Fibroblast of the aortic adventitia (primary cell): ENCODE measurements around the gene NFE2L1. TPM values are rescaled to one million over a fixed set of nuclear protein-coding genes. Genes with fewer than 3 reads are reported as not detected.

ENCODE experiments used
- DNase-seq: peaks from one replicate; pipeline ENCODE4 v3.0.0-alpha.2; 2010; ENCODE audit warnings: low read depth
- H3K4me3 ChIP-seq: 2 replicates; pipeline ENCODE4 v1.5.1; 2011; ENCODE audit warnings: low read depth, mild to moderate bottlenecking, control low read depth, low read length, moderate library complexity
- total RNA-seq: library from RNA; depleted of rRNA; stranded (reverse); fragments of >200 nt; gene quantifications from 2 replicates; pipeline ENCODE4 v1.2.3, GENCODE V29; 2012; ENCODE audit warnings: low replicate concordance
- TF ChIP-seq, protein P1 (sequence below): IDR thresholded peaks from 2 replicates; pipeline ENCODE4 v1.5.1; 2011; ENCODE audit warnings: mild to moderate bottlenecking, low read length, control low read depth, inconsistent platforms; ENCODE audit not compliant: insufficient read depth

NFE2L1 gene
- total RNA-seq, 1 donor = 103 TPM

GRCh38 chr17:48102043-48102750 lies 54.0 kb downstream of the NFE2L1 start:
- H3K4me3 ChIP-seq = peak overlapping the region; percentile 87
- DNase-seq = no peak
- TF ChIP-seq, protein P1, sequence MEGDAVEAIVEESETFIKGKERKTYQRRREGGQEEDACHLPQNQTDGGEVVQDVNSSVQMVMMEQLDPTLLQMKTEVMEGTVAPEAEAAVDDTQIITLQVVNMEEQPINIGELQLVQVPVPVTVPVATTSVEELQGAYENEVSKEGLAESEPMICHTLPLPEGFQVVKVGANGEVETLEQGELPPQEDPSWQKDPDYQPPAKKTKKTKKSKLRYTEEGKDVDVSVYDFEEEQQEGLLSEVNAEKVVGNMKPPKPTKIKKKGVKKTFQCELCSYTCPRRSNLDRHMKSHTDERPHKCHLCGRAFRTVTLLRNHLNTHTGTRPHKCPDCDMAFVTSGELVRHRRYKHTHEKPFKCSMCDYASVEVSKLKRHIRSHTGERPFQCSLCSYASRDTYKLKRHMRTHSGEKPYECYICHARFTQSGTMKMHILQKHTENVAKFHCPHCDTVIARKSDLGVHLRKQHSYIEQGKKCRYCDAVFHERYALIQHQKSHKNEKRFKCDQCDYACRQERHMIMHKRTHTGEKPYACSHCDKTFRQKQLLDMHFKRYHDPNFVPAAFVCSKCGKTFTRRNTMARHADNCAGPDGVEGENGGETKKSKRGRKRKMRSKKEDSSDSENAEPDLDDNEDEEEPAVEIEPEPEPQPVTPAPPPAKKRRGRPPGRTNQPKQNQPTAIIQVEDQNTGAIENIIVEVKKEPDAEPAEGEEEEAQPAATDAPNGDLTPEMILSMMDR = no peak

- no peak overlapping the region for H3K4me3 ChIP-seq
- TF ChIP-seq, protein P1 = no peak
- DNase-seq = no peak
These were observed 54.9 kb downstream of the NFE2L1 start for GRCh38 chr17:48102798-48103715.

- TF ChIP-seq, protein P1 = no peak
- no peak overlapping the region for H3K4me3 ChIP-seq
- no peak for DNase-seq
These were observed 56.3 kb downstream of the NFE2L1 start for GRCh38 chr17:48104440-48104839.

DNA sequence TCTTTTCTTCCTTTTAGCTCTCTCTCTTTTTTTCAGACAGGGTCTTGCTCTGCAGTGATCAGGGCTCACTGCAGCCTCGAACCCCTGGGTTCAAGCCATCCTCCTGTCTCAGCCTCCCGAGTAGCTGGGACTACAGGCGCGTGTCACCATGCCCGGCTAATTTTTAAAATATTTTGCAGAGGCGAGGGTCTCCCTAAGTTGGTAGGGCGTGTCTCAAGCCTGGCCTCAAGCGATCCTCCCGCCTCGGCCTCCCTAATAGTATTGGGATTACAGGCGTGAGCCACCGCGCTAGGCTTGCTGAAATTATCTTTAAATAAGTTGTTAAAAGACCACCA lies 58.6 kb downstream of the NFE2L1 start:
- no peak for DNase-seq
- TF ChIP-seq, protein P1 = no peak
- peak overlapping the region; percentile 97 for H3K4me3 ChIP-seq

- TF ChIP-seq, protein P1 = peak; percentile 6
- peak; percentile 72 for DNase-seq
- peak within 1 kb of the TSS; percentile 97 for H3K4me3 ChIP-seq
These were observed 59.2 kb downstream of the NFE2L1 start, which contains the start of gene SNX11 for GRCh38 chr17:48107137-48108055. TSS of gene SNX11 (plus strand) at chr17:48107766. CDS start at chr17:48112044, 4,278 bp downstream.

GRCh38 chr17:48110761-48111160 lies 62.6 kb downstream of the NFE2L1 start:
- H3K4me3 ChIP-seq = no peak overlapping the region
- no peak for DNase-seq
- TF ChIP-seq, protein P1 = no peak
